Activated CD8-positive, alpha-beta memory T cell treated with anti-CD3 and anti-CD28 coated beads for 36 hours (primary cell): ENCODE data around the gene TCIRG1. TPM values are rescaled to one million over a fixed set of nuclear protein-coding genes. Genes with fewer than 3 reads are reported as not detected.
"Not testable (repeated sequence)": the region's sequence is repeated elsewhere in the genome, so short reads cannot be mapped to it uniquely, and the experiment has no call there.

Source experiments
- CTCF ChIA-PET: fragments of 350-600 bp; sonication (Branson Sonifier 250); formaldehyde crosslinking; loops from one replicate; lab custom pipeline; 2021; ENCODE audit warnings: antibody characterized with exemption; lab: Charles Lee
- POLR2A ChIA-PET: fragments of 350-600 bp; sonication (Branson Sonifier 250); formaldehyde crosslinking; loops from one replicate; lab custom pipeline; 2021; ENCODE audit warnings: antibody characterized with exemption; lab: Charles Lee
- total RNA-seq, 2 experiments: library from RNA; stranded (reverse); gene quantifications; one replicate each; pipeline ENCODE4 v1.2.3, GENCODE V29; 2021

The TCIRG1 gene
- total RNA-seq, 2 experiments from 2014 or later = 129 to 130 TPM

DNA sequence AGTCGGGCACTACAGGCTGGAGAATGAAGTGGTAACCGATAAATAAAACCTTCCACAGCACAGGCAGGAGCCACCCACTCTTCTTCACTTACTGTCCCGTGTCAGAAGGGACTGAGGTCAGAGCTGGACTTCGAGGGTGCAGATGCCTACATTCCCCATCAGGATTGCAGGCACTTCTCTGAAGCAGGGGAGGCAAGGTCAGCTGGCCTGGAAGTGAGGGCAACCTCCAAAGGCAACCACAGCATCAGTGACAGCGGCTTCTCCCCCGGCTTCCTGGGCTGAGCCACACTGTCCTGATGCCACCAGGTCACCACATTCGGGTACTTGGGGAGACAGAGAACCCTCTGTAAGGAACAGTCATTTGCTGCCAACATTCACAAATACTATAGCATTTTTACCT, 22.7 kb downstream of the TCIRG1 start:
- CTCF ChIA-PET = interaction anchor here (0.6 to 0.7 kb wide), 2 partner anchors 31 to 741 kb away, joined by 3 to 5 read pairs; no protein-coding TSS in a partner anchor

DNA sequence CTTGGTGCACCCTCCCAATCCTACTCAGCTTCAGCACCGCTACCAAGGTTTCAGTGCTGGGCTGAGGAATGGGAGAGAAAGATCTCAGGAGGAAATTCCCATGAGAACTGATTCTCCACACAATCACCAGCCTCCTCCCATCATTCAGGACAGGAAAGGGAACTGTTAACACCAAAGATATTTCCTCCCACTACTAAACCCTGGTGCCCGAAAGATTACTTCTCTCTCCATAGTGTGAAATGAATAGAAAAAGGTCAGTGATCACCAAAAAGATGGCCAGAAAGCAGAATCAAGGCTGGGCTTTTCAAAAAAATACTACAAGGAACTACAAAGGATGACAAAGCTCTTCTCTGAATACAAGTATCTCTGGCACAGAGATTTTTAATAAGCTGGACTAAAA, 26.1 kb downstream of the TCIRG1 start:
- ChIA-PET POLR2A (no interaction called here), CTCF (interaction anchor here (0.7 to 1.3 kb wide), 2 partner anchors 23 to 1860 kb away, joined by 3 to 5 read pairs; no protein-coding TSS in a partner anchor)

More for the DNA sequence above, 22.7 kb downstream of the TCIRG1 start:
- POLR2A ChIA-PET = no interaction called here

- ChIA-PET POLR2A (no interaction called here), CTCF (interaction anchor here (1.3 kb wide), 1 partner anchor 22 kb away, joined by 5 read pairs; no protein-coding TSS in a partner anchor)
These were observed 27.0 kb downstream of the TCIRG1 start for GRCh38 chr11:68065841-68066240.

GRCh38 chr11:68066742-68067141, 27.9 kb downstream of the TCIRG1 start:
- CTCF ChIA-PET = no interaction called here
- POLR2A ChIA-PET = no interaction called here

GRCh38 chr11:68067991-68068390, 29.2 kb downstream of the TCIRG1 start:
- ChIA-PET POLR2A (no interaction called here), CTCF (no interaction called here)

DNA sequence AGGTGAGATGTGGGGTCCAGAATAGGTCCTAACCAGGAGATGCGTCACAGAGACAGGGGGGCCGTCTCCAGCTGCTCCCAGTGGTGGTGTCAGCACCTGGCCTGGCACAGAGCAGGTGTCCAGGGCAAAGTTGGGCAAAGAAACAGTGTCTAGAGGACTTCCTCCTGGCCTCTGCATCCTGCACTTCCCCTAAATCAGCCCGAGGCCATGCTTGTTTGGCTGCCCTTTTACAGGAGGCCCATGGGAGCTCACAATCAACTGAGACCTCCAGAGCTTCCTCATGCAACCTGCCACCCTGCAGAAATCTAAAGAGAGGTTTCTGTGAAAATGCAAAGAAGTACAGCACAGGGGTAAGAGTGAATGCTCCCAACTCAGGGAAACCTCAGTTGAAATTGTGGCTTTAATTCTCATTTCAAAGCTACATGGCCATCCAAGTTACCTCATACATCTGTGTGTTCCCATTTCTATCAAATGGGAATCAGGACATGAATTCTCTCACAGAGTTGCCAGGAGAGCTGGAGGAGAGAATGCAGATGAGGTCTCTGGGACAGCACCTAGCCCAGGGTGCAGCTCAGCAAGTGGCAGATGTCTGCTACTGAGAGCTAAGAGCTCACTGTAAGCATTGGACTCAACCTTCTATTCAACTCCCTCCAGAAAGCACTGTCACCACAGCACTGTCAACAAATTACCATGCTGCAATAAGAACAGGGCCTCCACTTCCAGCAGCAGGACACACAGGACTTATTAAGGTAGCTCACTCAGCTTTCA, 32.6 kb downstream of the TCIRG1 start:
- CTCF ChIA-PET = no interaction called here
- POLR2A ChIA-PET = no interaction called here

DNA sequence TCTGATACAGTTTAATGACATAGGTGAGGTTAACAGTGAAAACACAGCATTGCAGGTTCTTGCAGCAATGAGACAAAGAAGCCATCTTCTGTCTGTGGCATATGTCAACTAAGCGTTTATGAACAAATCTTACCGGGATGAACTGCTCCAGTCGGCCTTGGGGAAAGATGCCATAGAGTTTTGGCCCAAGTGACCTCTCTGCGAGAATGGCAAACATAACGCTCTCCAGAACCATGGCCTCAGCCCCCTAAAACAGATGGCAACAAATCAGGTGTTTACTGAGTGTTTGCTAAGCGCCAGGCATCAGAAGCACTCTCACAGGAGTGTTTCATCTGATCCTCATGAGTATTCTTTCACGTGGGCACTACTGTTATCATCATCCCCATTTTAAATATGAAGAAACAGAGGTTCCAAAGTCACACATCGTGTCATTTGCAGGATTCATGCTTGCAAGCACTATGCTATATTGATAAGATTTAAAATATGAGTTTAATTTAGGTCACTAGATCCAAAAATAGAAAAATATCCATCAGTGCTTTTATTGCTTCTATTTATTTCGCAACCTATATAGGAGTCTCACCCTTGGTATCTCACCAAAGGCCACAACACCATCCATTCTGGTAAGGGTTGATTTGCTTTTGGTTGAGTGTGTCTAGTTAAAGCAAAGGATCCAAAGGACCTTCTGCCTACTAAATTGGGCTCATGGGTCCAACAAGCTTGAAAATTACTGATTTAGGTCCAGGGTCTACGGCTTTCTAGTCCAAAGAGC, 35.9 kb downstream of the TCIRG1 start:
- ChIA-PET POLR2A (no interaction called here), CTCF (no interaction called here)

GRCh38 chr11:68076371-68077042, 37.7 kb downstream of the TCIRG1 start:
- ChIA-PET POLR2A (no interaction called here), CTCF (interaction anchor here (0.5 kb wide), 1 partner anchor 1143 kb away, joined by 3 read pairs; no protein-coding TSS in a partner anchor)

GRCh38 chr11:68077617-68078582, 39.1 kb downstream of the TCIRG1 start:
- POLR2A ChIA-PET = no interaction called here
- CTCF ChIA-PET = no interaction called here

DNA sequence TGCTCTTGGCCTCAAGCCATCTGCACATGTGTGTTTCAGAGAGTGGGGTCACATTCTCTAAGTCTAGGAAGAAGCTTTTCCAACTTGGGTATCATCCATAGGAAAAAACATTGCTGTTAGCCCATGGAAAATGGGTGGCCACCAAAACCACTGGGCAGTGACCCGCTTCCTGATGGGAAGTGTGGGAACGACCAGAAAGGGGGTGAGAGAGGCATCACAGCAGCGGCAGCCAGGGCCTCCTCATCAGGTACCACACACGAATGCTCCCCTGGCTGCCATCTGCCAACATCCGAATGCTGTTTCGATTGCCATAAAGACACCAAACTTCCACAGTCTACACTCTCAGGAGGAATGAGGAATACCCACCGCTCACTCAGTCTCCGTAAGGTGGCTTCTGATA, 42.0 kb downstream of the TCIRG1 start:
- ChIA-PET CTCF (no interaction called here), POLR2A (no interaction called here)

DNA sequence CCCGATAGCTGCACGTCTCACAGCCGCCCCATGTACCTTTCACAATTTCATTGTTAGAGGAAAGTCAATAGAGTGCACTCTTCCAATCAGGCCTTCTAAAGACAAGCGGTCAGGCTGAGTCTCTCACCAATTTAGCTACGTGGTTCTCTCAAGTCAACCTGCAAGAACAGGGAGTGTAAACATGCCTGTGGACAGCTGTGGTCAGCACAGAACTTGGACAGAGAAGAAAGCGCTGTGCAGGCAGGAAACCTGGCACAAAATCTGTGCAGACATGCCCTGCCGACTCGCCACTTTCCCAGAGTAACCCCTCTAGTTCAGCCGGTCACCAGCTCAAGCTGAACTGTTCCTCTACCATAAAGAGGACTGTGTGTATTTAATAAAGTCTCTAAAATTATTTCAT, 42.9 kb downstream of the TCIRG1 start:
- CTCF ChIA-PET = no interaction called here

GRCh38 chr11:68082481-68082880, 43.7 kb downstream of the TCIRG1 start:
- POLR2A ChIA-PET = no interaction called here
- CTCF ChIA-PET = no interaction called here

More for the DNA sequence above, 42.9 kb downstream of the TCIRG1 start:
- POLR2A ChIA-PET = no interaction called here

DNA sequence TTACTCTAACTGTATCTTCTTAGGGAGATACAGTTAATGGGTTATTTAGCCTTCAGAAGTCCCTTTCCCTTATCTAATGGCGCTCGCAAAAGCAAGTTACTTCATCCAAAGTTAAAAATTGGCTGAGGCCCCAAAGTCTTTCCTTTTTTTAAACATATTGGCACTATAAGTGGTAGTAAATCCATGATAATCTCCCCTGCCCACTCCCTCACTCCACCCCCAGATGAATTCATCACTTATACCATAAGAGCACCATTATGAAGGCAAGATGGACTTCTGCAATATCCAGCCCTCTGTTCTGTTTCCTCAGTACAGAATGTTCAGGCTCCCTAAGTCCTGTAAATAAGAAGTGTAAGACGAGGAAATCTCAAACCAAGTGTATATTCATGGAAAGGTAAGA, 44.7 kb downstream of the TCIRG1 start:
- ChIA-PET CTCF (no interaction called here), POLR2A (no interaction called here)

GRCh38 chr11:68089679-68090078, 50.9 kb downstream of the TCIRG1 start:
- CTCF ChIA-PET = no interaction called here
- POLR2A ChIA-PET = no interaction called here

GRCh38 chr11:68090287-68090686, 51.5 kb downstream of the TCIRG1 start:
- POLR2A ChIA-PET = no interaction called here
- CTCF ChIA-PET = no interaction called here

GRCh38 chr11:68090706-68091105, 51.9 kb downstream of the TCIRG1 start:
- ChIA-PET CTCF (no interaction called here), POLR2A (no interaction called here)

DNA sequence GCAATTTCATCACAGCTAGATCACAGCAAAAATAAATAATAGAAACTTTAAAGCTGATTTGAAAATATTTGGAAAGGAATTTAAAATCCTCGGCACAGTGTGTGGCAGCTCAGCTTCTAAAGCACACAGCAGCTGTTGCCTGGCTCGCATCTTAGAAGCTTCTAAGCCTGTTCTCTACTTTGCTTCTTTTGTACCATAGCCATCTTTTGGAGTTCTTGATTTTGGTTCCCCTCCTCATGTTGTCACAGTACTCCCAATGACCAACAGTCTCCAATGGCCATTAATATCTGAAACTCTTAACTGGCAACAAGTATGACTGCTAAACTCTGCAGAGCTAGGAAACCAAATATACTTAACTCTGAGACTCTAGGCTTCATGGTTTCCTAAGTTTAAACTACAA, 53.6 kb downstream of the TCIRG1 start:
- POLR2A ChIA-PET = no interaction called here

GRCh38 chr11:68092946-68093345, 54.1 kb downstream of the TCIRG1 start:
- CTCF ChIA-PET = interaction anchor here (1.3 kb wide), 1 partner anchor 17 kb away, joined by 3 read pairs; no protein-coding TSS in a partner anchor

More for the DNA sequence above, 53.6 kb downstream of the TCIRG1 start:
- CTCF ChIA-PET = interaction anchor here (0.5 to 1.3 kb wide), 3 partner anchors 17 to 62 kb away, joined by 3 to 5 read pairs (median 4); no protein-coding TSS in a partner anchor

DNA sequence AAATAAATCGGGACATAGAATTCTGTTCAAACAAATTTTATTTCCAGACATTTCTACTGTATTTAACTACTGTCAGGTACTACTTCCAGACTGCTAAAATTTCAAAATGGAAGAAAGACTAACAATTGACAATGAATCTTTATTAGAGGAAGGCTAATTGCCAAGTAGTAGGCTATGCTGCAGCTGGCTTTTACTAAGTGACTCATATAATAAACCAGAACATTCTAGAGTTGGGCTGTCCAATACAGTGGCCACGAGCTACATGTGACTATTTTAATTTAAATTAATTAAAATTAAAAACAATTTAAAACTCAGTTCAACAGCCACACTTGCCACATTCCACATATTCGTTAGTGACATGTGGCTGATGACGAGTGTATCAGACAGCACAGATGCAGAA, 54.7 kb downstream of the TCIRG1 start:
- ChIA-PET CTCF (no interaction called here), POLR2A (no interaction called here)

More at GRCh38 chr11:68092946-68093345, 54.1 kb downstream of the TCIRG1 start:
- POLR2A ChIA-PET = not testable (repeated sequence)
